Glutamatergic neuron (in vitro differentiated cells): ENCODE data around the gene SRGAP1. TPM values are rescaled to one million over a fixed set of nuclear protein-coding genes. Genes with fewer than 3 reads are reported as not detected.

Experiments
- DNase-seq: peaks from one replicate; pipeline ENCODE4 v3.0.0; 2022
- H3K27ac Mint-ChIP-seq: one replicate; pipeline ENCODE4 v1.8.0; 2020; ENCODE audit warnings: mild to moderate bottlenecking, mixed read lengths, inconsistent platforms; ENCODE audit not compliant: unreplicated experiment
- H3K27me3 Mint-ChIP-seq: one replicate; pipeline ENCODE4 v1.8.0; 2020; ENCODE audit warnings: mild to moderate bottlenecking, moderate library complexity, mixed read lengths, inconsistent platforms; ENCODE audit not compliant: unreplicated experiment
- H3K36me3 Mint-ChIP-seq: one replicate; pipeline ENCODE4 v1.8.0; 2020; ENCODE audit warnings: mild to moderate bottlenecking, mixed read lengths, inconsistent platforms; ENCODE audit not compliant: unreplicated experiment
- H3K4me1 Mint-ChIP-seq: one replicate; pipeline ENCODE4 v1.8.0; 2020; ENCODE audit warnings: mild to moderate bottlenecking, low read depth, mixed read lengths, inconsistent platforms; ENCODE audit not compliant: unreplicated experiment
- H3K4me3 Mint-ChIP-seq: one replicate; pipeline ENCODE4 v1.8.0; 2020; ENCODE audit warnings: mild to moderate bottlenecking, mixed read lengths, inconsistent platforms; ENCODE audit not compliant: unreplicated experiment
- H3K9me3 Mint-ChIP-seq: one replicate; pipeline ENCODE4 v1.8.0; 2020; ENCODE audit warnings: mild to moderate bottlenecking, moderate library complexity, mixed read lengths, inconsistent platforms; ENCODE audit not compliant: unreplicated experiment
- CTCF ChIP-seq: fragments of 200-600 bp; sonication (generic); IDR thresholded peaks from one replicate; pipeline ENCODE4 v1.5.0; 2021; ENCODE audit not compliant: partially characterized antibody, unreplicated experiment
- total RNA-seq: library from RNA; stranded (reverse); fragmentation: NEBNext Ultra II Directional; extraction: Animal tissue kit (Norgen Biotek cat#: 25700); gene quantifications from one replicate; pipeline ENCODE4 v1.2.1, GENCODE V29; 2021; ENCODE audit not compliant: unreplicated experiment

Gene SRGAP1
- total RNA-seq, 1 donor from 2014 or later = 52.0 TPM

GRCh38 chr12:63888908-63889635 is 44.6 kb downstream of the SRGAP1 start:
- DNase-seq = no peak
- H3K4me3 Mint-ChIP-seq = no peak overlapping the region
- H3K36me3 Mint-ChIP-seq = peaks cover 5% of the 10 kb centered on the region
- peaks cover 21% of the 10 kb centered on the region for H3K4me1 Mint-ChIP-seq
- H3K9me3 Mint-ChIP-seq = peaks cover 9% of the 10 kb centered on the region
- peaks cover 3% of the 10 kb centered on the region for H3K27me3 Mint-ChIP-seq
- TF ChIP-seq CTCF = no peak
- peak overlapping the region; percentile 66 for H3K27ac Mint-ChIP-seq

DNA sequence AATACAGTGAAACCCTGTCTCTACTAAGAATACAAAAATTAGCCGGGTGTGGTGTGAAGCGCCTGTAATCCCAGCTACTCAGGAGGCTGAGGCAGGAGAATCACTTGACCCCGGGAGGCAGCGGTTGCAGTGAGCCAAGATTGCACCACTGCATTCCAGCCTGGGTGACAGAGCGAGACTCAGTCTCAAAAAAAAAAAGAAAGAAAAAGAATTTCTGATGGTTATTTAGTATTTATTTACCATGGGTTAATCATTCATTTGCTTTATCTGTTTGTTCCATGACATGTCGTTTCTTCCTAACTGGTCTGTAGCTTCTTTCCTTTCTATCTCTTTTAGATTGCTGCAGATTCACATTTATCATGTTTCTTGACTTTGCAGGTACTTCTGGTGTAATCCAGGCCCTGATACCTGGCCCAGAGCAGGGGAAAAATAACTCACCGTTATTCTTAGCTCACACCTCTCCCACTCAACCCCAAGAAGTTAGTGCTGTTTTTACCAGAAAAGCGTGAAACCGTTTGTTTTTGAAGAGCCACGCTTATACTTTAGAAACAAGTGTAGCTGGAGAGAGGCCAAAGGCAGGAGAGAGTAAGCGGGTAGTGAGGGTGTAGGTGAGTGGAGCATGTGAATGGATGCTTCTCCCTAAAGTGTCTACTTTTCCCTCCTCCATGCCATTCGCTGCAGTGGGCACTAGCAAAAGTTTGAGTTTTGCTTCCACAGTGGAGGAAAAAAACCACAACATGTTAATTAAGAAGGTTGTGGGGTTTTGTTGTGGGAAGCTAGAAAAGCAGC is 45.4 kb downstream of the SRGAP1 start:
- Mint-ChIP-seq H3K27me3 (peaks cover 3% of the 10 kb centered on the region), H3K4me3 (no peak overlapping the region), H3K27ac (no peak overlapping the region), H3K4me1 (peaks cover 21% of the 10 kb centered on the region), H3K36me3 (peaks cover 4% of the 10 kb centered on the region), H3K9me3 (peaks cover 12% of the 10 kb centered on the region)
- DNase-seq = no peak
- TF ChIP-seq CTCF = no peak

GRCh38 chr12:63893170-63893569 is 48.7 kb downstream of the SRGAP1 start:
- DNase-seq = no peak
- no peak for TF ChIP-seq CTCF
- peaks cover 3% of the 10 kb centered on the region for H3K27me3 Mint-ChIP-seq
- H3K9me3 Mint-ChIP-seq = peaks cover 7% of the 10 kb centered on the region
- H3K4me3 Mint-ChIP-seq = no peak overlapping the region
- H3K4me1 Mint-ChIP-seq = peaks cover 17% of the 10 kb centered on the region
- H3K27ac Mint-ChIP-seq = no peak overlapping the region
- no peaks in the 10 kb centered on the region for H3K36me3 Mint-ChIP-seq

GRCh38 chr12:63894132-63894531 is 49.6 kb downstream of the SRGAP1 start:
- no peak for TF ChIP-seq CTCF
- H3K27ac Mint-ChIP-seq = no peak overlapping the region

DNA sequence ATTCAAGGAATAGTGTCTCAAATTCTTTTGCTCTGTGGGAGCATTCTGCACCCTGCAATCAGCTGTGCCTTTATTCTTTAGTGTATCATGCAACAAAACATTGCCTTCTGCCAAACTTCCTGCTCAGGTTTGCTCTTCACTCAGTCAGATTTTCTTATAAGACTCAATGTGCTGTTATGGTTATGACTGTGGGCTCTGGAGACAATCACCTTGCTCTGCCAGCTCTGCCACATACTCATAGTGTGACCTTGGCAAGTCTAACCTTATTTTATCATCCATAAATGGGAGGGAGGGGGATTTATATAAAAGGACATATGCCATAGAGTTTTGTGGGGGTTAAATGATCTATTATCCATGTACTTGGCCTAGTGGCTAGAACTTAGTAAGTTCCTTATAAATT is 51.3 kb downstream of the SRGAP1 start:
- no peak for TF ChIP-seq CTCF
- peaks cover 2% of the 10 kb centered on the region for H3K27me3 Mint-ChIP-seq
- DNase-seq = no peak
- H3K27ac Mint-ChIP-seq = no peak overlapping the region
- peaks cover 11% of the 10 kb centered on the region for H3K4me1 Mint-ChIP-seq
- no peaks in the 10 kb centered on the region for H3K36me3 Mint-ChIP-seq
- H3K4me3 Mint-ChIP-seq = no peak overlapping the region
- H3K9me3 Mint-ChIP-seq = peaks cover 6% of the 10 kb centered on the region

More at GRCh38 chr12:63894132-63894531, 49.6 kb downstream of the SRGAP1 start:
- H3K27me3 Mint-ChIP-seq = peaks cover 2% of the 10 kb centered on the region
- no peak for DNase-seq
- H3K4me1 Mint-ChIP-seq = peaks cover 12% of the 10 kb centered on the region
- peaks cover 6% of the 10 kb centered on the region for H3K9me3 Mint-ChIP-seq
- no peak overlapping the region for H3K4me3 Mint-ChIP-seq
- H3K36me3 Mint-ChIP-seq = no peaks in the 10 kb centered on the region
